ENCODE data around the gene GAK. TPM values are rescaled to one million over a fixed set of nuclear protein-coding genes. Genes with fewer than 3 reads are reported as not detected.

GAK gene
- total and polyA plus RNA-seq, 9 donors, result 26.4 to 44.0 (median 33.2) TPM

GRCh38 chr4:869776-870175 is 62.3 kb downstream of the GAK start:
- Histone ChIP-seq H3K36me3 (ENCODE audit: control insufficient read depth, insufficient read depth, low read length) (peaks cover 81% of the 10 kb centered on the region), H3K4me3 (ENCODE audit: low read length) (no peak overlapping the region), H3K27me3 (ENCODE audit: control insufficient read depth, insufficient read depth, low read length) (no peaks in the 10 kb centered on the region), H3K9me3 (replicated peaks; ENCODE audit: control insufficient read depth, low read depth, low read length) (no peaks in the 10 kb centered on the region), H3K27ac (ENCODE audit: low read length) (no peak overlapping the region), H3K4me1 (ENCODE audit: control insufficient read depth, insufficient read depth, low read length) (peaks cover 37% of the 10 kb centered on the region)
- WGBS (ENCODE audit: insufficient coverage), result 93% methylated on average over 13 of the region's 15 CpGs
- DNase-seq, result no peak

DNA sequence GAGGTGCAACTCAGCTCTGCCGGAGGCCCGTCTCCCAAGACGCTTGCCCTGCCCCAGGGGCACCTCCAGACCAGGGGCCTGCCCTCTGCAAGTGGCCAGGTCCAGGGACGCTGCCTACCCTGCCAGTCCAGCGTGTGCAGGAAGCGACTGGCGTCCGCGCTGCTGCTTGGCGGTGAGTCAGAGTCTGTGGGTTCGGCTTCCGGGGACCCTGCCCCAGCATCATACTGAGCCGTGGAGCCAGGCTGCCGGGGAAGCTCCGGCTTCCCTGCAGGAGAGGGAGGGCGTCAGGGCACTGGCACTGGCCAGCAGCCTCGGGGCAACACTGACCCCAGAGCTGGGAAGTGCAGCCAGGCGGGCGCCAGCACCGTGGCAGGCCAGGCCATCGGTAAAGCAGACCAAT is 63.7 kb downstream of the GAK start:
- 93% methylated on average over 21 of the region's 21 CpGs for WGBS (ENCODE audit: insufficient coverage)
- no peak overlapping the region for H3K27ac ChIP-seq (ENCODE audit: low read length)

DNA sequence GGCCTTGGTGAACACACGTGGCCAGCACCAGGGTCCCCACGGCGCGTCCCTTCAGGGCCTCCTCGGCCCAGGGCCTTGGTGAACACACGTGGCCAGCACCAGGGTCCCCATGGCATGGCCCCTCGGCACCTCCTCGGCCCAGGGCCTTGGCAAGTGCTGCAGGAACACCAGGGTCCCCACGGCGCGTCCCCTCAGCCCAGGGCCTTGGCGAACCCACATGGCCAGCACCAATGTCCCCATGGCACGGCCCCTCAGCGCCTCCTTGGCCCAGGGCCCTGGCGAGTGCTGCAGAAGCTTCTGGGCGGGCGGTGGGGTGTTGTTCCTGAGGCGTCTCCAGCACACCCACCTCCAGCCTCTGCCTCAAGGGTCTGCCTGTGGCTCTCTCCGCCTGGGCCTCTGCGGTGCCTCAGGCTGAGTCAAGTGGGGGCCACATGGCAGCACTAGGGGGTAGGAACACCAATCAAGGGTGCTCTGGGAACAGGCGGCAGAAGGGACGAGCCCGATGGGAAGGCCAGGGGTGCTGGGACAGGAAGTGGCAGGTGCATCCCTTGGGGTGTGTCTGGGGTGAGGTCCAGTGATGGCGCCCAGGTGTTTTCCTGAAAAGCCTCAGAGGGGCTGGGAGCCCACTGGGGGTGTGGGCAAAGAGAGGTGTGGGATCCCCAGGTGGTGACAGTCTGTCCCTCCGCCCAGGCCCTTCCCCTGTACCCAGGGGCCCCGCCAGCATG is 64.4 kb downstream of the GAK start:
- no peaks in the 10 kb centered on the region for H3K27me3 ChIP-seq (ENCODE audit: control insufficient read depth, insufficient read depth, low read length)
- no peak for DNase-seq
- H3K27ac ChIP-seq (ENCODE audit: low read length), result no peak overlapping the region
- 88% methylated on average over 21 of the region's 26 CpGs for WGBS (ENCODE audit: insufficient coverage)
- H3K36me3 ChIP-seq (ENCODE audit: control insufficient read depth, insufficient read depth, low read length), result peaks cover 79% of the 10 kb centered on the region
- H3K4me3 ChIP-seq (ENCODE audit: low read length), result no peak overlapping the region
- H3K9me3 ChIP-seq (replicated peaks; ENCODE audit: control insufficient read depth, low read depth, low read length), result no peaks in the 10 kb centered on the region
- H3K4me1 ChIP-seq (ENCODE audit: control insufficient read depth, insufficient read depth, low read length), result peaks cover 23% of the 10 kb centered on the region

More for the DNA sequence above, 63.7 kb downstream of the GAK start:
- DNase-seq, result no peak
- peaks cover 25% of the 10 kb centered on the region for H3K4me1 ChIP-seq (ENCODE audit: control insufficient read depth, insufficient read depth, low read length)
- no peaks in the 10 kb centered on the region for H3K9me3 ChIP-seq (replicated peaks; ENCODE audit: control insufficient read depth, low read depth, low read length)
- no peaks in the 10 kb centered on the region for H3K27me3 ChIP-seq (ENCODE audit: control insufficient read depth, insufficient read depth, low read length)
- peaks cover 79% of the 10 kb centered on the region for H3K36me3 ChIP-seq (ENCODE audit: control insufficient read depth, insufficient read depth, low read length)
- no peak overlapping the region for H3K4me3 ChIP-seq (ENCODE audit: low read length)

GRCh38 chr4:866761-867390 is 65.2 kb downstream of the GAK start:
- Histone ChIP-seq H3K9me3 (replicated peaks; ENCODE audit: control insufficient read depth, low read depth, low read length) (no peaks in the 10 kb centered on the region), H3K4me1 (ENCODE audit: control insufficient read depth, insufficient read depth, low read length) (peaks cover 18% of the 10 kb centered on the region), H3K4me3 (ENCODE audit: low read length) (no peak overlapping the region), H3K27ac (ENCODE audit: low read length) (no peak overlapping the region), H3K36me3 (ENCODE audit: control insufficient read depth, insufficient read depth, low read length) (peaks cover 75% of the 10 kb centered on the region), H3K27me3 (ENCODE audit: control insufficient read depth, insufficient read depth, low read length) (no peaks in the 10 kb centered on the region)
- DNase-seq, result no peak
- 90% methylated on average over 21 of the region's 28 CpGs for WGBS (ENCODE audit: insufficient coverage)

GRCh38 chr4:866068-866760 is 65.9 kb downstream of the GAK start:
- WGBS (ENCODE audit: insufficient coverage), result 90% methylated on average over 24 of the region's 24 CpGs
- no peak overlapping the region for H3K27ac ChIP-seq (ENCODE audit: low read length)
- DNase-seq, result no peak
- peaks cover 12% of the 10 kb centered on the region for H3K4me1 ChIP-seq (ENCODE audit: control insufficient read depth, insufficient read depth, low read length)
- no peaks in the 10 kb centered on the region for H3K27me3 ChIP-seq (ENCODE audit: control insufficient read depth, insufficient read depth, low read length)
- H3K9me3 ChIP-seq (replicated peaks; ENCODE audit: control insufficient read depth, low read depth, low read length), result no peaks in the 10 kb centered on the region
- peaks cover 82% of the 10 kb centered on the region for H3K36me3 ChIP-seq (ENCODE audit: control insufficient read depth, insufficient read depth, low read length)
- no peak overlapping the region for H3K4me3 ChIP-seq (ENCODE audit: low read length)

DNA sequence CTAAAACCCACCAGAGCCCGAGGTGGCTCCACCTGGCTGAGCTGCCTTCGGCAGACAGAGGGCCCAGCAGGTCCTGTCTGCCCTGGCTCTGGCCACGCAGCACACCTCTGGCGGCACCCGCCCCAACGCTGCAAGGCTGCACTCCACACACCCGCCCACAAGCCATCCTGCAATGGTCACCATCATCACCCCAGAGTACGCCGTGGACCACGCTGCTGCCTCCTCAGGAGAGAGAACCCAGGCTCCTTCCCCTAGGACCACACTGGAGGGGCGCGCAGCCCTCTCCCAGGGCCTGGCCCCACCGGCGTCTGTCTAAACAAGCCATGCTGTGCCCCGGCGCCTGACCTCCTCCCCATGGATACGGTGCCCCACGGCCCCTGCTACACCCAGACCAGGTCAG is 66.5 kb downstream of the GAK start:
- peaks cover 6% of the 10 kb centered on the region for H3K4me1 ChIP-seq (ENCODE audit: control insufficient read depth, insufficient read depth, low read length)
- no peak overlapping the region for H3K27ac ChIP-seq (ENCODE audit: low read length)
- 87% methylated on average over 17 of the region's 18 CpGs for WGBS (ENCODE audit: insufficient coverage)
- no peak for DNase-seq
- H3K4me3 ChIP-seq (ENCODE audit: low read length), result no peak overlapping the region
- H3K9me3 ChIP-seq (replicated peaks; ENCODE audit: control insufficient read depth, low read depth, low read length), result no peaks in the 10 kb centered on the region
- H3K27me3 ChIP-seq (ENCODE audit: control insufficient read depth, insufficient read depth, low read length), result no peaks in the 10 kb centered on the region
- H3K36me3 ChIP-seq (ENCODE audit: control insufficient read depth, insufficient read depth, low read length), result peaks cover 84% of the 10 kb centered on the region

DNA sequence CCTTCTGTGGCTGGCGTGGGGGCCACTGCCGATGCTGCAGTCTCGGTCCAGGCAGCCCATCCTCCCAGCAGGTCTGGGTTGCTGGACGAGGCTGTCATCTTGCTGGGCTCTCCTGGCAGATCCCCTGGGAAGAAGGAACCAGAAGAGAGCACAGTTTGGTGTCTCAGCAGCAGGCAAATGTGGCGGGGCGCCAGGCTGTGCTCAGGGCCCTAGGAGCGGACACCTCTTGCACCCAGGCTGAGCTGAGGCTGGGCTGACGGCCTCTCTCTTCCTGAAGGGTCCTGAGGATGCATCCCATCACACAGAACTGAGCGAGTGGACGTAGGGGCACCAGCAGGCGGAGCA is 67.0 kb downstream of the GAK start:
- DNase-seq, result no peak
- no peaks in the 10 kb centered on the region for H3K27me3 ChIP-seq (ENCODE audit: control insufficient read depth, insufficient read depth, low read length)
- no peak overlapping the region for H3K4me3 ChIP-seq (ENCODE audit: low read length)
- no peak overlapping the region for H3K27ac ChIP-seq (ENCODE audit: low read length)
- peaks cover 79% of the 10 kb centered on the region for H3K36me3 ChIP-seq (ENCODE audit: control insufficient read depth, insufficient read depth, low read length)
- H3K4me1 ChIP-seq (ENCODE audit: control insufficient read depth, insufficient read depth, low read length), result peaks cover 1% of the 10 kb centered on the region
- 82% methylated on average over 11 of the region's 11 CpGs for WGBS (ENCODE audit: insufficient coverage)
- H3K9me3 ChIP-seq (replicated peaks; ENCODE audit: control insufficient read depth, low read depth, low read length), result no peaks in the 10 kb centered on the region

GRCh38 chr4:864456-865120 is 67.5 kb downstream of the GAK start:
- H3K36me3 ChIP-seq (ENCODE audit: control insufficient read depth, insufficient read depth, low read length), result peaks cover 76% of the 10 kb centered on the region

DNA sequence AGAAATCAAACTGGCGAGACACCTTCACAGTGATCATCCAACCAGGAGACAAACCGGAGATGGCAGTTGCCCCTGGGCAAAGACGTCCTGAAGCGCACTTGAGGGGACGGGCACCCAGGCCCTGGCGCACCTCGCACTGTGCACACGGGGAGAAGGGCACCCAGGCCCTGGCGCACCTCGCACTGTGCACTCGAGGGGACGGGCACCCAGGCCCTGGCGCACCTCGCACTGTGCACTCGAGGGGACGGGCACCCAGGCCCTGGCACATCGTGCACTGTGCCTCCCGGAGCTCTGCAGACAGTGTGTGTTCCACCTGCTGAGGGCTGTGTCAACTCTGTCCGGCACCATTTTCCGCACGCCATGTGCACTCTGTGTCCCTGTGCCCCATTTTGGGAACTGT is 71.6 kb downstream of the GAK start:
- no peak for DNase-seq
- H3K4me3 ChIP-seq (ENCODE audit: low read length), result no peak overlapping the region
- no peaks in the 10 kb centered on the region for H3K9me3 ChIP-seq (replicated peaks; ENCODE audit: control insufficient read depth, low read depth, low read length)
- no peaks in the 10 kb centered on the region for H3K27me3 ChIP-seq (ENCODE audit: control insufficient read depth, insufficient read depth, low read length)
- WGBS (ENCODE audit: insufficient coverage), result 93% methylated on average over 21 of the region's 21 CpGs
- peaks cover 21% of the 10 kb centered on the region for H3K4me1 ChIP-seq (ENCODE audit: control insufficient read depth, insufficient read depth, low read length)
- H3K27ac ChIP-seq (ENCODE audit: low read length), result no peak overlapping the region
- H3K36me3 ChIP-seq (ENCODE audit: control insufficient read depth, insufficient read depth, low read length), result peaks cover 70% of the 10 kb centered on the region

More at GRCh38 chr4:864456-865120, 67.5 kb downstream of the GAK start:
- Histone ChIP-seq H3K27ac (ENCODE audit: low read length) (no peak overlapping the region), H3K27me3 (ENCODE audit: control insufficient read depth, insufficient read depth, low read length) (no peaks in the 10 kb centered on the region), H3K4me3 (ENCODE audit: low read length) (no peak overlapping the region), H3K9me3 (replicated peaks; ENCODE audit: control insufficient read depth, low read depth, low read length) (no peaks in the 10 kb centered on the region), H3K4me1 (ENCODE audit: control insufficient read depth, insufficient read depth, low read length) (peaks cover 1% of the 10 kb centered on the region)
- 94% methylated on average over 41 of the region's 42 CpGs for WGBS (ENCODE audit: insufficient coverage)
- no peak for DNase-seq

GRCh38 chr4:859496-859895 is 72.6 kb downstream of the GAK start:
- WGBS (ENCODE audit: insufficient coverage), result 93% methylated on average over 9 of the region's 13 CpGs
- H3K36me3 ChIP-seq (ENCODE audit: control insufficient read depth, insufficient read depth, low read length), result peaks cover 69% of the 10 kb centered on the region
- H3K4me1 ChIP-seq (ENCODE audit: control insufficient read depth, insufficient read depth, low read length), result peaks cover 23% of the 10 kb centered on the region
- no peaks in the 10 kb centered on the region for H3K27me3 ChIP-seq (ENCODE audit: control insufficient read depth, insufficient read depth, low read length)
- H3K27ac ChIP-seq (ENCODE audit: low read length), result no peak overlapping the region
- H3K9me3 ChIP-seq (replicated peaks; ENCODE audit: control insufficient read depth, low read depth, low read length), result no peaks in the 10 kb centered on the region
- DNase-seq, result no peak
- H3K4me3 ChIP-seq (ENCODE audit: low read length), result no peak overlapping the region

Data from muscle of leg (tissue), 11 donors.